Neural progenitor cell (in vitro differentiated cells): Measurements from ENCODE around the gene GOLM1.

Experiments used
- CTCF ChIP-seq: fragments of 200-600 bp; sonication (generic); IDR thresholded peaks from 2 replicates; pipeline ENCODE4 v1.5.1; 2017; ENCODE audit warnings: antibody characterized with exemption, mild to moderate bottlenecking
- EZH2 ChIP-seq: fragments of 200-600 bp; sonication (generic); IDR thresholded peaks from 2 replicates; pipeline ENCODE4 v1.6.1; 2017; ENCODE audit warnings: antibody characterized with exemption, mild to moderate bottlenecking, moderate library complexity

- TF ChIP-seq CTCF, result no peak
- TF ChIP-seq EZH2, result no peak
Measured at GRCh38 chr9:85995599-85995998, 103.8 kb downstream of the GOLM1 start.
